Measurements from ENCODE around the gene TRAIP.
"Not testable (repeated sequence)": the region's sequence is repeated elsewhere in the genome, so short reads cannot be mapped to it uniquely, and the experiment has no call there.

Gene TRAIP

GRCh38 chr3:49856181-49857005, at the start of gene TRAIP:
TRAIP (minus strand) TSS chr3:49856564; CDS start chr3:49856453, 111 bp downstream.
- Histone ChIP-seq H3K27me3 (ENCODE audit: insufficient read depth, low read length) (peaks cover 8% of the 10 kb centered on the region; the same call in 1 of the 2 replicates), H3K4me3 (ENCODE audit: low read depth, low read length) (peak within 1 kb of the TSS; percentile 100), H3K79me2 (ENCODE audit: control insufficient read depth, insufficient read depth, low read length, unreplicated experiment) (peaks cover 13% of the 10 kb centered on the region), H3K4me1 (ENCODE audit: control insufficient read depth, insufficient read depth, low read length, unreplicated experiment) (peaks cover 10% of the 10 kb centered on the region), H2AFZ (ENCODE audit: low read length, unreplicated experiment) (peak within 1 kb of the TSS; percentile 98), H3K36me3 (ENCODE audit: insufficient read depth, low read length) (no peaks in the 10 kb centered on the region), H3K27ac (ENCODE audit: low read depth, low read length) (peak within 1 kb of the TSS; percentile 23; the same call in 1 of the 2 replicates)

- H3K79me2 ChIP-seq (ENCODE audit: control insufficient read depth, insufficient read depth, low read length, unreplicated experiment); H3K27ac ChIP-seq (ENCODE audit: low read depth, low read length); H3K4me3 ChIP-seq (ENCODE audit: low read depth, low read length); H3K36me3 ChIP-seq (ENCODE audit: insufficient read depth, low read length); H3K27me3 ChIP-seq (ENCODE audit: insufficient read depth, low read length); H2AFZ ChIP-seq (ENCODE audit: low read length, unreplicated experiment): not testable (repeated sequence)
- peaks cover 22% of the 10 kb centered on the region for H3K4me1 ChIP-seq (ENCODE audit: control insufficient read depth, insufficient read depth, low read length, unreplicated experiment)
Observed at GRCh38 chr3:49904448-49904847, 48.1 kb upstream of the TRAIP start.

- H3K27ac ChIP-seq (ENCODE audit: low read depth, low read length): no peak within 1 kb of the TSS
- H2AFZ ChIP-seq (ENCODE audit: low read length, unreplicated experiment): peak within 1 kb of the TSS; percentile 43
- H3K4me1 ChIP-seq (ENCODE audit: control insufficient read depth, insufficient read depth, low read length, unreplicated experiment): peaks cover 22% of the 10 kb centered on the region
- no peaks in the 10 kb centered on the region for H3K27me3 ChIP-seq (ENCODE audit: insufficient read depth, low read length)
- no peaks in the 10 kb centered on the region for H3K36me3 ChIP-seq (ENCODE audit: insufficient read depth, low read length)
- H3K4me3 ChIP-seq (ENCODE audit: low read depth, low read length): peak within 1 kb of the TSS; percentile 46
- H3K79me2 ChIP-seq (ENCODE audit: control insufficient read depth, insufficient read depth, low read length, unreplicated experiment): no peaks in the 10 kb centered on the region
Observed at GRCh38 chr3:49903451-49904424, 47.4 kb upstream of the TRAIP start, which contains the start of gene MST1R. MST1R (minus strand) TSS chr3:49903873; CDS start chr3:49903609, 264 bp downstream.

GRCh38 chr3:49902511-49903345, 46.4 kb upstream of the TRAIP start:
- H3K4me1 ChIP-seq (ENCODE audit: control insufficient read depth, insufficient read depth, low read length, unreplicated experiment): peaks cover 22% of the 10 kb centered on the region
- H3K36me3 ChIP-seq (ENCODE audit: insufficient read depth, low read length): no peaks in the 10 kb centered on the region
- H3K79me2 ChIP-seq (ENCODE audit: control insufficient read depth, insufficient read depth, low read length, unreplicated experiment): no peaks in the 10 kb centered on the region
- H3K27me3 ChIP-seq (ENCODE audit: insufficient read depth, low read length): no peaks in the 10 kb centered on the region
- no peak overlapping the region for H2AFZ ChIP-seq (ENCODE audit: low read length, unreplicated experiment)
- no peak overlapping the region for H3K4me3 ChIP-seq (ENCODE audit: low read depth, low read length)
- H3K27ac ChIP-seq (ENCODE audit: low read depth, low read length): no peak overlapping the region

GRCh38 chr3:49901366-49902339, 45.3 kb upstream of the TRAIP start:
- Histone ChIP-seq H2AFZ (ENCODE audit: low read length, unreplicated experiment) (no peak overlapping the region), H3K79me2 (ENCODE audit: control insufficient read depth, insufficient read depth, low read length, unreplicated experiment) (no peaks in the 10 kb centered on the region), H3K27me3 (ENCODE audit: insufficient read depth, low read length) (no peaks in the 10 kb centered on the region), H3K4me1 (ENCODE audit: control insufficient read depth, insufficient read depth, low read length, unreplicated experiment) (peaks cover 22% of the 10 kb centered on the region), H3K36me3 (ENCODE audit: insufficient read depth, low read length) (no peaks in the 10 kb centered on the region), H3K4me3 (ENCODE audit: low read depth, low read length) (no peak overlapping the region), H3K27ac (ENCODE audit: low read depth, low read length) (no peak overlapping the region)

GRCh38 chr3:49900491-49901153, 44.3 kb upstream of the TRAIP start:
- no peak overlapping the region for H3K4me3 ChIP-seq (ENCODE audit: low read depth, low read length)
- no peaks in the 10 kb centered on the region for H3K79me2 ChIP-seq (ENCODE audit: control insufficient read depth, insufficient read depth, low read length, unreplicated experiment)
- no peak overlapping the region for H2AFZ ChIP-seq (ENCODE audit: low read length, unreplicated experiment)
- no peaks in the 10 kb centered on the region for H3K36me3 ChIP-seq (ENCODE audit: insufficient read depth, low read length)
- peaks cover 17% of the 10 kb centered on the region for H3K4me1 ChIP-seq (ENCODE audit: control insufficient read depth, insufficient read depth, low read length, unreplicated experiment)
- H3K27me3 ChIP-seq (ENCODE audit: insufficient read depth, low read length): no peaks in the 10 kb centered on the region
- no peak overlapping the region for H3K27ac ChIP-seq (ENCODE audit: low read depth, low read length)

GRCh38 chr3:49899815-49900214, 43.5 kb upstream of the TRAIP start:
- Histone ChIP-seq H3K27ac (ENCODE audit: low read depth, low read length) (no peak overlapping the region), H3K27me3 (ENCODE audit: insufficient read depth, low read length) (no peaks in the 10 kb centered on the region), H3K4me3 (ENCODE audit: low read depth, low read length) (no peak overlapping the region), H2AFZ (ENCODE audit: low read length, unreplicated experiment) (no peak overlapping the region), H3K79me2 (ENCODE audit: control insufficient read depth, insufficient read depth, low read length, unreplicated experiment) (no peaks in the 10 kb centered on the region), H3K4me1 (ENCODE audit: control insufficient read depth, insufficient read depth, low read length, unreplicated experiment) (peaks cover 16% of the 10 kb centered on the region), H3K36me3 (ENCODE audit: insufficient read depth, low read length) (no peaks in the 10 kb centered on the region)

GRCh38 chr3:49898991-49899390, 42.6 kb upstream of the TRAIP start:
- H3K4me3 ChIP-seq (ENCODE audit: low read depth, low read length): no peak overlapping the region
- no peaks in the 10 kb centered on the region for H3K27me3 ChIP-seq (ENCODE audit: insufficient read depth, low read length)
- no peak overlapping the region for H2AFZ ChIP-seq (ENCODE audit: low read length, unreplicated experiment)
- peaks cover 16% of the 10 kb centered on the region for H3K4me1 ChIP-seq (ENCODE audit: control insufficient read depth, insufficient read depth, low read length, unreplicated experiment)
- H3K79me2 ChIP-seq (ENCODE audit: control insufficient read depth, insufficient read depth, low read length, unreplicated experiment): no peaks in the 10 kb centered on the region
- H3K27ac ChIP-seq (ENCODE audit: low read depth, low read length): no peak overlapping the region
- no peaks in the 10 kb centered on the region for H3K36me3 ChIP-seq (ENCODE audit: insufficient read depth, low read length)

- H2AFZ ChIP-seq (ENCODE audit: low read length, unreplicated experiment): no peak overlapping the region
- no peak overlapping the region for H3K4me3 ChIP-seq (ENCODE audit: low read depth, low read length)
- H3K27me3 ChIP-seq (ENCODE audit: insufficient read depth, low read length): no peaks in the 10 kb centered on the region
- no peaks in the 10 kb centered on the region for H3K79me2 ChIP-seq (ENCODE audit: control insufficient read depth, insufficient read depth, low read length, unreplicated experiment)
- no peak overlapping the region for H3K27ac ChIP-seq (ENCODE audit: low read depth, low read length)
- no peaks in the 10 kb centered on the region for H3K36me3 ChIP-seq (ENCODE audit: insufficient read depth, low read length)
- peaks cover 14% of the 10 kb centered on the region for H3K4me1 ChIP-seq (ENCODE audit: control insufficient read depth, insufficient read depth, low read length, unreplicated experiment)
Observed at GRCh38 chr3:49896345-49896744, 40.0 kb upstream of the TRAIP start.

All from ACC112 (cell line).